Midbrain (tissue), 1 donor: Measurements from ENCODE around the gene OR6V1.

Source experiments
- DNase-seq: peaks from one replicate; lab custom pipeline; 2025; lab: John Stamatoyannopoulos, UW

Gene OR6V1, protein sequence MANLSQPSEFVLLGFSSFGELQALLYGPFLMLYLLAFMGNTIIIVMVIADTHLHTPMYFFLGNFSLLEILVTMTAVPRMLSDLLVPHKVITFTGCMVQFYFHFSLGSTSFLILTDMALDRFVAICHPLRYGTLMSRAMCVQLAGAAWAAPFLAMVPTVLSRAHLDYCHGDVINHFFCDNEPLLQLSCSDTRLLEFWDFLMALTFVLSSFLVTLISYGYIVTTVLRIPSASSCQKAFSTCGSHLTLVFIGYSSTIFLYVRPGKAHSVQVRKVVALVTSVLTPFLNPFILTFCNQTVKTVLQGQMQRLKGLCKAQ

DNA sequence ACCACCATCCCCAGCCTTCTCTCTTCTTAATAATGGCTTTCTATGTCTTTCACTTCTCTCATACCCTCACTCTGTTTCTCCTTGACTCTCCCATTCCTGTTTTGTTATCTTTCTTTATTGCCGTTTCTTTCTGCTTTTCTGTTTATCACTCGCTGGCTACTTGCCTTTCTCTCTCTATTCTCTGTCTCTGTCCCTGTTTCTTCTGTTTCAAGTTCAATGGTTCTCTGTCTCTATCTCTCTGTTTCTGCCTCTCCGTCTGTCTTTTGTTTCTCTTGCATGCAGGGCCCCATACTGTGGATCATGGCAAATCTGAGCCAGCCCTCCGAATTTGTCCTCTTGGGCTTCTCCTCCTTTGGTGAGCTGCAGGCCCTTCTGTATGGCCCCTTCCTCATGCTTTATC is at the start of gene OR6V1:
OR6V1 (plus strand) TSS at position 301 of the 400 bp plus-strand sequence; CDS start at position 301, 0 bp downstream.
- DNase-seq = no peak

- DNase-seq = no peak
These were observed 49.2 kb upstream of the OR6V1 start for GRCh38 chr7:143002898-143003297.

DNA sequence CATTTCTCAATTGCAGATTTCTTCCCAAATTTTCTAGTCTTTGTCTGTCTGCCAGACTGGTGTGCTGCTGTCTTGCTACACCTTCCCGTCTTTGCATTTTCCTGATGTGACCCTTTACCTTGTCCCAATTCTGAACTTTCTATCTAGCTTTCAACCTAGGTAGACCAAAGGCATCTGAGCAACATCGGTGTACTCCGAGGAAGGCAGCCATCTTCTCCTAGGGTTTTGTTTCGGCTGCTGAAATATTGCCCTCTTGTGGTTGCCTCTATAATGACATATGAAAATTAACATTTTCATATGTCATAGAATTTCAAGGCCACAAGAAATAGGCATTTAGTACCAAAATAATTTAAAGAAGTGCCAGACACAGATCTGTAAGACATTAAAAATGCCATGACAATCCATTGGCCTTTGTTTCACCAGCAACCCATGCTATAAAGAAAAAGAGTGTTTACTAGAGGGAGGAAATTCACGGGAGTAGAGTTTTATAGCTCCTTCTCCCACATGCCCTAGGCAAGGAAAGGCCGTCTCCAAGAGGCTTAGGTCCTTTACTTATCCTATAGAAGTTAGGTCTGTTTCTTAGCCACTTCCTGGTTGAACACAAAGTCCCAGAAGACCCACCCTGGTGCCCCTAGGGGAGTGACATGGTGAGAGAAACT is 48.6 kb upstream of the OR6V1 start:
- DNase-seq = peak; percentile 51

- DNase-seq = no peak
These were observed 46.4 kb upstream of the OR6V1 start for GRCh38 chr7:143005632-143006260.

DNA sequence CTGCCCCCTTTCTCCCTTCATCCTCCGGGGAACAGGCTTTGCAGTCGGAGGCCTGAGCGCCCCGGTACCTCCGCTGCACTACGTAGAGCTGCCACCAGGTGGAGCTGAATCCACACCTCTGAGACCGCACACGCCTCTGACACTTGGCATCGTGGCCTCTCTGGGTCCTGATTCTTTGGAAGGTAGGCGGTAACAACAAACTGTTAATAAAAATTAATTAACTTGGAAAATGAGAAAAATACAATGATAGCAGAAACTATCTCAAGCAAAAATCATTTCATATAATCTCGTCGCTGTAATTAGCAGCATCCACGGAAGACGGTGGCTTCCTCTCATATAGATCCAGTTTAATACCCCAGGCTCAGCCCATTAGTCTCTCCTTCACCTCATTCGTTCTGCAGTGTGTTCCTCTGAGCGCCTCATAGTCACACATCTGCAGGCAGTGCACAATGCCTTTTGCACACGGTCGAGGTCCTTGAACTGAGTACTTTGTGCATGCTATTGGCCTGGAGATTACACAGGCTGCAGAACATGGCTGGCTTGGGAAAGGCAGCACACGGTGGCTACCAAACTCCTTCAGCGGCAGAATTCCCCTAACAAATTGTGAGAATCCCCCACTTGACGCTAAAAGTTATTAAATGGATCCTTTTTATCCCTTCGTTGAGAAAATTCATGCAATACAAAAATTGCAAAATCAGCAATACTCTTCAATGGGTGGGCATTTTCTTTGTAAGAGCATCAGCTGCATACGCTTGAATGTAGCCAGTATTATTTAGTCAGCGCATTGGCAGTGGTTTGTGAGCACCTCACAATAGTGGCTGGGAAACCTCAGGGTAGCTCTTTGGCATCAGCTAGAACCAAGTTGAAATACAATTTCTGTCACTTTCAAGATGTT is 43.9 kb upstream of the OR6V1 start:
- peak; percentile 77 for DNase-seq

GRCh38 chr7:143012001-143012400 is 40.1 kb upstream of the OR6V1 start:
- DNase-seq = no peak

DNA sequence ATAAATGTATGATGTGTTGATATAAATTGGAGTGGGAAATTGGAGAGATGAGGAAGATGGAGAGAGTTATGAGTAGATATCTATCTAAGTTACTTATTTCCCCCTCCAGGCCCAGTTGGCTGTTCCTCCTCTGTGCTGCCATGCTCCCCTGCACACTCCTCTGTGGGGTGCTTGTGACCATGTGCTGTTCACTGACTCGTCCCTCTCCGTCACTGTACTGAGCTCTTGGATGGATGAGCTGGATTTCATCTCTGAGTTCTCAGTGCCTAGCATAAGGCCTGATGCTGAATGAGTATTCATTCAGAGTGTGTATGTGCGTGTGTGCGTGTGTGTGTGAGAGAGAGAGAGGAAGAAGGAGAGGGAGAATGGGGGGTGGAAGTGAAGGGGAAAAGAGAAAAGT is 39.7 kb upstream of the OR6V1 start:
- no peak for DNase-seq

- no peak for DNase-seq
These were observed 38.7 kb upstream of the OR6V1 start for GRCh38 chr7:143013473-143013872.

- DNase-seq = no peak
These were observed 38.2 kb upstream of the OR6V1 start for GRCh38 chr7:143013893-143014292.

DNA sequence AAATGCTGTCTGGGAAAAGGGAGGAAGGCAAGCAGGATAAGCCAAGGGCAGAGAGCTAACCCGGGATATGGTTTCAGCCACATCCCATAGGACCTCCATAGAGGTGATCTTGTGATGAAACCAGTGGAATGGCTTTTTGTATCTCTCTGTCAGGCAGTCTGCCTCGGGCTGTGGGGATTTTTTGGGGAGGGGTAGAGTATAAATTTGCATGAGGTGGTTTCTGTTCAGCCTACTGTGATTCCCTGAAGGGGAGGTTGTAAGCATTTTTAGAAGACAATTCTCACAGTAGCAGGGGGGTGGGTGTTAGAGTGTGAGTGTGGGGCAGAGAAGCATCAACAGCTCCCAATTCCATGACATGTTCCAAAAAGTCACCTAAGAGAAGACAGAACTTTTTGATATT is 37.1 kb upstream of the OR6V1 start:
- no peak for DNase-seq

GRCh38 chr7:143015926-143016490 is 36.1 kb upstream of the OR6V1 start:
- no peak for DNase-seq

- DNase-seq = no peak
These were observed 35.1 kb upstream of the OR6V1 start for GRCh38 chr7:143016996-143017395.

- DNase-seq = no peak
These were observed 33.2 kb upstream of the OR6V1 start for GRCh38 chr7:143018931-143019330.

DNA sequence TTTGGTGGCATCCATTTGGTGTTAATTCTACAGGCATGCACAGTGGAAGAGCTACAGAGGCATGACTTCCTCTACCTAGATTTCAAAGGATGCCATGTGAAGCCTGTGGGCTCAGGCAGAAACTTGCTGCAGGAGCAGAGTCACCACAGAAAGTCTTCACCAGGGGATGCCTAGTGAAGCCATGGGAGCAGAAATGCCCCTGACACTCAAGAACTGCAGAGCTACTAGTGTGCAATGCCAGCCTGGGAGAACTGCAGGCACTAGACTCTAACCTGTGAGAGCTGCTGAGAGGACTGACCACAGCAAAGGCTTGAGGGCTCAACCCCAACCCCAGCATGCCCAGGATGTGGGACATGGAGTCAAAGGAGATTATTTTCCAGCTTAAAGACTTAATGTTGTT is 29.1 kb upstream of the OR6V1 start:
- DNase-seq = no peak

GRCh38 chr7:143025371-143025770 is 26.8 kb upstream of the OR6V1 start:
- DNase-seq = no peak

GRCh38 chr7:143027032-143027431 is 25.1 kb upstream of the OR6V1 start, which contains the start of gene OR9A2:
TSS of gene OR9A2 (minus strand) at chr7:143027132. CDS start at chr7:143027132, 0 bp downstream.
- DNase-seq = no peak

- no peak for DNase-seq
These were observed 24.5 kb upstream of the OR6V1 start for GRCh38 chr7:143027683-143028082.

DNA sequence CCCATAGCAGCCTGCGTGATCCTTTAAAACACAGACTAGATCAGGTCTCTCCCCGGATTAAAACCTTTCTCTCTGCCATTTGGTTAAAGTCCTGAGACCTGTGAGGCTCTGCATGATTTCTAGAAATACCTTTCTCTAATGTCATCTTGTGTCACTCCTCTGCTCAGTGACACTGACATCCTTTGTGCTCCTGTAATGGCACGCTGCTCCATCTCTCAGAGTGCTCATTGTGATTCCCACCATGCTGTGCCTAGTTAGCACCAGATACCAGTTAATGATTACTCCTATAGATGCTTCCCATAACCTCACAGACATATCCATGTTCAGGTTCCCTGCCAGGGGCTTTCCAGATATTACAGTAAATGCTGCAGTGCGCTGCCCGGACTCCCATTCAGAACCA is 13.5 kb upstream of the OR6V1 start:
- no peak for DNase-seq

- no peak for DNase-seq
These were observed 11.9 kb upstream of the OR6V1 start for GRCh38 chr7:143040209-143040715.

GRCh38 chr7:143041346-143041745 is 10.8 kb upstream of the OR6V1 start:
- DNase-seq = no peak

GRCh38 chr7:143042159-143042789 is 9.9 kb upstream of the OR6V1 start:
- no peak for DNase-seq
